Right atrium auricular region (tissue), 2 donors: ENCODE measurements around the gene AP3B1. TPM values are rescaled to one million over a fixed set of nuclear protein-coding genes. Genes with fewer than 3 reads are reported as not detected.

Experiments
- DNase-seq: peaks from one replicate; pipeline ENCODE4 v3.0.0-alpha.2; 2019; ENCODE audit warnings: low spot score
- H3K27ac ChIP-seq, 2 donors: fragments of 200-600 bp; sonication (generic); 1 replicate in 1 of 2; 2 replicates in 1 of 2; pipeline ENCODE4 v1.5.1; 2016 to 2019
- H3K27me3 ChIP-seq, 2 donors: fragments of 200-600 bp; sonication (generic); one replicate each; pipeline versions ENCODE4 v1.5.1 to v1.6.0; 2017 to 2019
- H3K36me3 ChIP-seq: fragments of 200-600 bp; sonication (generic); one replicate; pipeline ENCODE4 v1.5.1; 2016
- H3K4me1 ChIP-seq, 2 donors: fragments of 200-600 bp; sonication (generic); one replicate each; pipeline versions ENCODE4 v1.5.1 to v1.6.0; 2017 to 2019
- H3K4me3 ChIP-seq, 2 donors: fragments of 200-600 bp; sonication (generic); 1 replicate in 1 of 2; 2 replicates in 1 of 2; pipeline ENCODE4 v1.5.1; 2017 to 2019; ENCODE audit warnings: mild to moderate bottlenecking in 1 of 2, moderate library complexity in 1 of 2
- H3K9me3 ChIP-seq, 2 donors: fragments of 200-600 bp; sonication (generic); one replicate each; pipeline ENCODE4 v1.5.1; 2019
- total RNA-seq, 2 donors: library from RNA; depleted of rRNA; stranded (reverse); fragments of >200 nt; gene quantifications; one replicate each; pipeline ENCODE4 v1.1.0, GENCODE V29; 2016
- TF ChIP-seq, protein P1 (sequence below), 2 donors: fragments of 200-600 bp; sonication (generic); IDR thresholded peaks; one replicate each; pipeline ENCODE4 v1.5.1; 2019; ENCODE audit warnings: antibody characterized with exemption in 2 of 2

The AP3B1 gene
- total RNA-seq, 2 donors from 2014 or later = 22.4 to 25.7 TPM

DNA sequence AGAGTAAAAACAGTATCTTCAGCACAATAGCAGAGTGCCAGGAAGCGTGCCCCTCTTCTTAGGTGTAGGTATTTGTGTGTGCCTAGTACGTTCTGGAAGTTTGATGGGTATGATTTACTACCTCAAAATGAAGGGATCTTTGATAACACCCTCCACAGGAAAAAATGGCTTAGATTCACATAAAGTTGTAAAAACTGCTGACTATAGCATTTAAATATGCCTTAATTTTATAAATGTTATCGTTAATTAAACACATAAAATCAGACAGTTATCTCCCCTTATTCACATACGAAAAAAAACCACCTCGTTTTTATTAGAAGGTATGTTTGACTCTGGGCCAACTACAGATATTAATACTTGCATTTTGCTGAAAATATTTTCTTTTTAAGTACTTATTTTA, 274.8 kb downstream of the AP3B1 start:
- Histone ChIP-seq H3K9me3 (no peaks in the 10 kb centered on the region), H3K4me1 (no peaks in the 10 kb centered on the region), H3K36me3 (no peaks in the 10 kb centered on the region), H3K27me3 (no peaks in the 10 kb centered on the region), H3K27ac (no peak overlapping the region), H3K4me3 (no peak overlapping the region)
- TF ChIP-seq, protein P1, sequence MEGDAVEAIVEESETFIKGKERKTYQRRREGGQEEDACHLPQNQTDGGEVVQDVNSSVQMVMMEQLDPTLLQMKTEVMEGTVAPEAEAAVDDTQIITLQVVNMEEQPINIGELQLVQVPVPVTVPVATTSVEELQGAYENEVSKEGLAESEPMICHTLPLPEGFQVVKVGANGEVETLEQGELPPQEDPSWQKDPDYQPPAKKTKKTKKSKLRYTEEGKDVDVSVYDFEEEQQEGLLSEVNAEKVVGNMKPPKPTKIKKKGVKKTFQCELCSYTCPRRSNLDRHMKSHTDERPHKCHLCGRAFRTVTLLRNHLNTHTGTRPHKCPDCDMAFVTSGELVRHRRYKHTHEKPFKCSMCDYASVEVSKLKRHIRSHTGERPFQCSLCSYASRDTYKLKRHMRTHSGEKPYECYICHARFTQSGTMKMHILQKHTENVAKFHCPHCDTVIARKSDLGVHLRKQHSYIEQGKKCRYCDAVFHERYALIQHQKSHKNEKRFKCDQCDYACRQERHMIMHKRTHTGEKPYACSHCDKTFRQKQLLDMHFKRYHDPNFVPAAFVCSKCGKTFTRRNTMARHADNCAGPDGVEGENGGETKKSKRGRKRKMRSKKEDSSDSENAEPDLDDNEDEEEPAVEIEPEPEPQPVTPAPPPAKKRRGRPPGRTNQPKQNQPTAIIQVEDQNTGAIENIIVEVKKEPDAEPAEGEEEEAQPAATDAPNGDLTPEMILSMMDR (IDR thresholded peaks at IDR 0.05) = no peak
- no peak for DNase-seq

DNA sequence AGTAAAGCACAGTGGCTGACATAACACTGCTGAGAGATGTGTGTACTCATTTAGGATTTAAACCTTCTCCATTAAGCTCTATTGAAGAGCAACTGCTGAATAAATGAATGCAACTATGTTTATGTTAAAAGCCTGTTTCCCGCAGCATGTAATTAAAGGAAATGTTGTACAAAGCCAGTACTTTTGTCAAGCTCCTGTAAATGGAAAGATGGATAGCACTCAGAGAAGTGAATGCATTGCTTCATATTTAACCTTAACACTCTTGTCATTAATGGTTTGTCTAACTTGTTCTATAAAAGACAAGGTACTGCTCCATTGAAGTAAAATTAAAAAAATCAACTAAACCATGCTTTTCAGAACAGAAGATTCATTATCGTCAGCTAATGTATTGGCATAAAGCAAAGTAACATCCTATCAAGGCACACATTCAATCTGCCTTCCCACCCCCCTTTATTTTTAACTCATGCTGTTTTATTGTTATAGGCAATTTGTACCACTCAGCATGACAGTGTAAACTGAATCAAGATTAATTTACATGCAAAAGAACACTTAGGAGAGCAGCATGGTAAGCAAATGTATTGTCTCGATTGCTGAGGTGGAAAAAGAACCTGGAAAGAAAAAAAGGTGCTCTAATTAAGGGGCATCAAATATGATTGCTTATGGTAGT, 277.5 kb downstream of the AP3B1 start:
- DNase-seq = no peak
- H3K4me1 ChIP-seq = no peaks in the 10 kb centered on the region
- no peak overlapping the region for H3K4me3 ChIP-seq
- H3K36me3 ChIP-seq = no peaks in the 10 kb centered on the region
- H3K9me3 ChIP-seq = no peaks in the 10 kb centered on the region
- TF ChIP-seq, protein P1 (IDR thresholded peaks at IDR 0.05) = no peak
- H3K27me3 ChIP-seq = no peaks in the 10 kb centered on the region
- no peak overlapping the region for H3K27ac ChIP-seq

- H3K4me3 ChIP-seq = no peak overlapping the region
- no peaks in the 10 kb centered on the region for H3K36me3 ChIP-seq
- DNase-seq = no peak
- H3K4me1 ChIP-seq = no peaks in the 10 kb centered on the region
- H3K9me3 ChIP-seq = no peaks in the 10 kb centered on the region
- TF ChIP-seq, protein P1 (IDR thresholded peaks at IDR 0.05) = no peak
- H3K27ac ChIP-seq = no peak overlapping the region
- H3K27me3 ChIP-seq = no peaks in the 10 kb centered on the region
Observed at GRCh38 chr5:78009937-78010527, 284.5 kb downstream of the AP3B1 start.

DNA sequence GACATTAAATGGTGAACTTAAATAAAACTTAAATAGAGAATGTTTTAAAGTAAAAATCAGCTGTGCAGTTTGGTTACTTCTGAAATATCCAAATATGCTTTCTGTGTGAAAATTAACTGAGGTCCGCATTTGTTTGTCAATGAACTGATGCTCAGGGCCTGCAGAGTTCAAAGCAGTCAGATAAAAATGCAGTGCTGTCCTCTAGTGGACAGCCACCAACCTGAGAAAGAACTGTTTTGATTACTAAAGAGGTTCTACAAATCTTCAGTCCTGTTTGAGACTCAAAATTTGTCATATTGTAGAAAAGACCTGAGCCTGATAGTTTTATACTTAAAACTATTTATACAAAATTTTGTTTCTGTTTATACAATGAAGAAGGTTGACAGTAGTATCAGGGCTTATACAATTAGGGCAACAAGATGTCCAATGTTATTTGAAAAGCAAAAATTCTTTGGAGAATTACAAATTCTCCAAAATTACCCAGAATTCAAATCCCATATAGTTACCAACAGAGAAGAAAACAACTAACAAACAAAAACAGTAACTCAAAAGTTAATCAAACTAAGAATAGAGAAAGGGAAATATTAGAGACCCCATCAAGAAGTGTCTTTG, 286.0 kb downstream of the AP3B1 start:
- TF ChIP-seq, protein P1 (IDR thresholded peaks at IDR 0.05) = peak; percentile 41 to 84
- Histone ChIP-seq H3K4me3 (no peak overlapping the region), H3K27me3 (no peaks in the 10 kb centered on the region), H3K9me3 (no peaks in the 10 kb centered on the region), H3K4me1 (no peaks in the 10 kb centered on the region), H3K27ac (no peak overlapping the region), H3K36me3 (no peaks in the 10 kb centered on the region)
- DNase-seq = no peak

DNA sequence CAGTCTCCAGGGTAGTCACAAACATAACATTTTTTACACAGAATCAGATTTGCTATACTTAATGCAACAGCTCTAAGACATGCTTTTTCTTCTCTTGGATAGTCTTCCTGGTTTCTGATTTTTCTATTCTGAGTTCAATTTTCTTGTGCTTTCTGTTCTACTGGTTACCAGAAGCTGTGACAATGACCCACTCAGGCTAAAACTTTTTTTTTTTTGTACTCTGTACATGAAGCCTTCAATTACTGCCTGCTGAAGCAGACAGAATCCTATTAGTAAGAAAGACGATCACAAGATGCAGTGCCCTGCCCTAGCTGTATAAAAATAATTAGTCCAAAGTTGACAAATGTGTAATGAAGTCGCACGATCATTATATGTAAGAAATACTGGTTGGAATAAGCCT, 287.3 kb downstream of the AP3B1 start:
- no peaks in the 10 kb centered on the region for H3K27me3 ChIP-seq
- DNase-seq = no peak
- no peak overlapping the region for H3K27ac ChIP-seq
- H3K9me3 ChIP-seq = no peaks in the 10 kb centered on the region
- H3K4me3 ChIP-seq = no peak overlapping the region
- TF ChIP-seq, protein P1 (IDR thresholded peaks at IDR 0.05) = no peak
- H3K36me3 ChIP-seq = no peaks in the 10 kb centered on the region
- H3K4me1 ChIP-seq = peaks cover 0 to 5% of the 10 kb centered on the region in 2 donors
